Caco-2 (cell line): ENCODE results near the gene S100A6. TPM values are rescaled to one million over a fixed set of nuclear protein-coding genes. Genes with fewer than 3 reads are reported as not detected.

Experiments
- BruUV-seq: library from RNA; stranded (reverse); fragments of 400-500 nt; replicated peaks from 2 replicates; lab custom pipeline; 2021; lab: Mats Ljungman, UMichigan
- CTCF ChIA-PET: fragments of 300-600 bp; sonication (Branson Sonifier 250); formaldehyde crosslinking; loops from one replicate; lab custom pipeline; 2022; ENCODE audit warnings: antibody characterized with exemption; lab: Charles Lee
- POLR2A ChIA-PET: fragments of 300-600 bp; sonication (Branson Sonifier 250); formaldehyde crosslinking; loops from one replicate; lab custom pipeline; 2022; ENCODE audit warnings: antibody characterized with exemption; lab: Charles Lee
- DNase-seq, 2 experiments: peaks; one replicate each; pipeline versions ENCODE4 v3.0.0 to v3.0.0-alpha.2; 2020 to 2022
- H3K27me3 ChIP-seq: replicated peaks from 2 replicates; pipeline ENCODE4 v1.6.0; 2011; ENCODE audit warnings: low read length; ENCODE audit not compliant: control insufficient read depth, insufficient read depth
- H3K36me3 ChIP-seq: 2 replicates; pipeline ENCODE4 v1.5.1; 2011; ENCODE audit warnings: low read length; ENCODE audit not compliant: control insufficient read depth, insufficient read depth
- H3K4me1 ChIP-seq: fragments of 250-450 bp; sonication (Bioruptor Pico); 2 replicates; pipeline ENCODE4 v1.5.1; 2020; ENCODE audit warnings: mild to moderate bottlenecking
- H3K4me3 ChIP-seq: 2 replicates; pipeline ENCODE4 v1.5.1; 2011; ENCODE audit warnings: low read depth, mild to moderate bottlenecking, control low read depth, low read length
- H3K9me3 ChIP-seq: fragments of 250-450 bp; sonication (Bioruptor Pico); 2 replicates; pipeline ENCODE4 v1.5.1; 2020; ENCODE audit warnings: mild to moderate bottlenecking, moderate library complexity
- H3K27ac Mint-ChIP-seq: one replicate; pipeline ENCODE4 v1.8.0; 2022; ENCODE audit warnings: mixed read lengths; ENCODE audit not compliant: unreplicated experiment
- H3K27me3 Mint-ChIP-seq: one replicate; pipeline ENCODE4 v1.8.0; 2022; ENCODE audit warnings: mixed read lengths; ENCODE audit not compliant: insufficient read depth, unreplicated experiment
- H3K36me3 Mint-ChIP-seq: one replicate; pipeline ENCODE4 v1.8.0; 2022; ENCODE audit warnings: mild to moderate bottlenecking, mixed read lengths; ENCODE audit not compliant: insufficient read depth, unreplicated experiment
- H3K4me1 Mint-ChIP-seq: one replicate; pipeline ENCODE4 v1.8.0; 2022; ENCODE audit warnings: low read depth, mixed read lengths; ENCODE audit not compliant: unreplicated experiment
- H3K4me3 Mint-ChIP-seq: one replicate; pipeline ENCODE4 v1.8.0; 2022; ENCODE audit warnings: mild to moderate bottlenecking, moderate library complexity, mixed read lengths; ENCODE audit not compliant: unreplicated experiment
- H3K9me3 Mint-ChIP-seq: one replicate; pipeline ENCODE4 v1.8.0; 2022; ENCODE audit warnings: mixed read lengths; ENCODE audit not compliant: unreplicated experiment
- CTCF ChIP-seq, 2 experiments: fragments of 200-600 bp in 1 of 2; IDR thresholded peaks; 1 replicate in 1 of 2; 2 replicates in 1 of 2; pipeline versions ENCODE4 v1.5.1 to v1.8.0; 2011 to 2022; ENCODE audit warnings: antibody characterized with exemption in 1 of 2, control low read depth in 1 of 2, inconsistent platforms in 1 of 2, low read depth in 1 of 2, low read length in 1 of 2, mild to moderate bottlenecking in 1 of 2, moderate library complexity in 1 of 2; ENCODE audit not compliant: insufficient read depth in 1 of 2, severe bottlenecking in 1 of 2, unreplicated experiment in 1 of 2
- intact Hi-C: fragments of 100-400 bp; cut with micrococcal nuclease; formaldehyde crosslinking; loops from one replicate; pipeline ENCODE4 v1.10.0; 2022; ENCODE audit not compliant: unreplicated experiment
- total RNA-seq: library from RNA; stranded (reverse); gene quantifications from 2 replicates; pipeline ENCODE4 v1.2.3, GENCODE V29; 2022

Gene S100A6
- total RNA-seq, 1 experiment from 2014 or later = 432 TPM

GRCh38 chr1:153532769-153533599 is 2.8 kb downstream of the S100A6 start:
- peak; percentile 74 to 91 for TF ChIP-seq CTCF (IDR thresholded peaks at IDR 0.05; ENCODE audit: insufficient read depth in 1 of 2, low read depth in 1 of 2, low read length in 1 of 2, severe bottlenecking in 1 of 2, unreplicated experiment in 1 of 2)
- intact Hi-C loops = loop anchor here (1.0 kb wide), 4 partner anchors 12 to 94 kb away; partner anchors contain the start of genes S100A13 and S100A4
- no peaks in the 10 kb centered on the region for H3K27me3 Mint-ChIP-seq
- Histone ChIP-seq H3K4me3 (peak overlapping the region; percentile 21), H3K27me3 (no peaks in the 10 kb centered on the region), H3K36me3 (no peaks in the 10 kb centered on the region; the same call in 1 of the 2 replicates), H3K9me3 (no peaks in the 10 kb centered on the region), H3K4me1 (peaks cover 37% of the 10 kb centered on the region)
- peaks cover 31% of the 10 kb centered on the region for H3K4me1 Mint-ChIP-seq
- peaks cover 21% of the 10 kb centered on the region for H3K36me3 Mint-ChIP-seq
- BruUV-seq = no TSS peak
- CTCF ChIA-PET = interaction anchor here (0.9 to 3.7 kb wide), 11 partner anchors 13 to 101 kb away, joined by 4 to 16 read pairs (median 6); partner anchors contain the start of genes CHTOP, S100A13, S100A14 and S100A16
- H3K27ac Mint-ChIP-seq = peak overlapping the region; percentile 72
- DNase-seq = peak; percentile 77 to 84
- H3K4me3 Mint-ChIP-seq = peak overlapping the region; percentile 95
- peaks cover 9% of the 10 kb centered on the region for H3K9me3 Mint-ChIP-seq
- POLR2A ChIA-PET = interaction anchor here (0.5 to 1.7 kb wide), 3 partner anchors 83 to 180 kb away, joined by 3 to 9 read pairs (median 3); partner anchors contain the start of genes S100A13 and S100A14

- intact Hi-C loops = loop anchor here (1.0 kb wide), 2 partner anchors 16 to 95 kb away; partner anchors contain the start of gene S100A13
- no peaks in the 10 kb centered on the region for H3K27me3 Mint-ChIP-seq
- CTCF ChIA-PET = interaction anchor here (1.0 to 3.7 kb wide), 9 partner anchors 13 to 102 kb away, joined by 5 to 16 read pairs (median 8); partner anchors contain the start of genes CHTOP, S100A13, S100A14 and S100A16
- TF ChIP-seq CTCF (IDR thresholded peaks at IDR 0.05; ENCODE audit: insufficient read depth in 1 of 2, low read depth in 1 of 2, low read length in 1 of 2, severe bottlenecking in 1 of 2, unreplicated experiment in 1 of 2) = no peak
- peaks cover 21% of the 10 kb centered on the region for H3K36me3 Mint-ChIP-seq
- POLR2A ChIA-PET = interaction anchor here (1.7 kb wide), 1 partner anchor 95 kb away, joined by 9 read pairs; the partner anchor contains the start of gene S100A13
- Histone ChIP-seq H3K36me3 (no peaks in the 10 kb centered on the region; the same call in 1 of the 2 replicates), H3K27me3 (no peaks in the 10 kb centered on the region), H3K9me3 (no peaks in the 10 kb centered on the region), H3K4me1 (peaks cover 37% of the 10 kb centered on the region), H3K4me3 (no peak overlapping the region)
- H3K4me3 Mint-ChIP-seq = peak overlapping the region; percentile 95
- peaks cover 9% of the 10 kb centered on the region for H3K9me3 Mint-ChIP-seq
- H3K27ac Mint-ChIP-seq = peak overlapping the region; percentile 72
- peaks cover 32% of the 10 kb centered on the region for H3K4me1 Mint-ChIP-seq
- no TSS peak for BruUV-seq
- no peak for DNase-seq
Measured at GRCh38 chr1:153532181-153532580, 3.6 kb downstream of the S100A6 start.

GRCh38 chr1:153531638-153532037 is 4.2 kb downstream of the S100A6 start:
- peaks cover 32% of the 10 kb centered on the region for H3K4me1 ChIP-seq
- intact Hi-C loops = loop anchor here (1.0 kb wide), 2 partner anchors 15 to 96 kb away; partner anchors contain the start of gene S100A13
- BruUV-seq = no TSS peak
- CTCF ChIA-PET = interaction anchor here (1.9 to 3.7 kb wide), 5 partner anchors 14 to 103 kb away, joined by 5 to 16 read pairs (median 6); partner anchors contain the start of genes CHTOP, S100A14, S100A16 and S100A4
- Mint-ChIP-seq H3K27me3 (no peaks in the 10 kb centered on the region), H3K36me3 (peaks cover 18% of the 10 kb centered on the region), H3K27ac (no peak overlapping the region), H3K4me1 (peaks cover 34% of the 10 kb centered on the region), H3K4me3 (no peak overlapping the region), H3K9me3 (peaks cover 9% of the 10 kb centered on the region)
- H3K27me3 ChIP-seq = no peaks in the 10 kb centered on the region
- no peaks in the 10 kb centered on the region; the same call in 1 of the 2 replicates for H3K36me3 ChIP-seq
- TF ChIP-seq CTCF (IDR thresholded peaks at IDR 0.05; ENCODE audit: insufficient read depth in 1 of 2, low read depth in 1 of 2, low read length in 1 of 2, severe bottlenecking in 1 of 2, unreplicated experiment in 1 of 2) = no peak
- POLR2A ChIA-PET = no interaction called here
- H3K9me3 ChIP-seq = no peaks in the 10 kb centered on the region
- DNase-seq = no peak
- no peak overlapping the region for H3K4me3 ChIP-seq
